Central memory CD8-positive, alpha-beta T cell (primary cell): ENCODE measurements around the gene AKIP1.
"Not testable (repeated sequence)": the region's sequence is repeated elsewhere in the genome, so short reads cannot be mapped to it uniquely, and the experiment has no call there.

Experiments used
- ATAC-seq: fragments of 150-1000 bp; cut with Tn5 transposase; replicated peaks from 2 replicates; pipeline ENCODE4 v1.10.0; 2022; ENCODE audit warnings: mild to moderate bottlenecking, moderate FRiP score, moderate number of reproducible peaks; ENCODE audit not compliant: poor library complexity, severe bottlenecking; ENCODE audit errors: extremely low read depth
- DNase-seq, 2 donors: peaks; one replicate each; pipeline ENCODE4 v3.0.0; 2021; ENCODE audit warnings: low spot score in 2 of 2
- H3K27ac Mint-ChIP-seq: one replicate; pipeline ENCODE4 v1.8.0; 2022; ENCODE audit warnings: low read depth, mild to moderate bottlenecking, moderate library complexity, mixed read lengths
- H3K27me3 Mint-ChIP-seq: one replicate; pipeline ENCODE4 v1.8.0; 2022; ENCODE audit warnings: mixed read lengths
- H3K36me3 Mint-ChIP-seq: one replicate; pipeline ENCODE4 v1.8.0; 2022; ENCODE audit warnings: mild to moderate bottlenecking, moderate library complexity, mixed read lengths; ENCODE audit not compliant: insufficient read depth
- H3K4me1 Mint-ChIP-seq: one replicate; pipeline ENCODE4 v1.8.0; 2022; ENCODE audit warnings: mixed read lengths
- H3K4me3 Mint-ChIP-seq: one replicate; pipeline ENCODE4 v1.8.0; 2022; ENCODE audit warnings: mild to moderate bottlenecking, moderate library complexity, mixed read lengths
- H3K9me3 Mint-ChIP-seq: one replicate; pipeline ENCODE4 v1.8.0; 2022; ENCODE audit warnings: mixed read lengths

Gene AKIP1, protein sequence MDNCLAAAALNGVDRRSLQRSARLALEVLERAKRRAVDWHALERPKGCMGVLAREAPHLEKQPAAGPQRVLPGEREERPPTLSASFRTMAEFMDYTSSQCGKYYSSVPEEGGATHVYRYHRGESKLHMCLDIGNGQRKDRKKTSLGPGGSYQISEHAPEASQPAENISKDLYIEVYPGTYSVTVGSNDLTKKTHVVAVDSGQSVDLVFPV

DNA sequence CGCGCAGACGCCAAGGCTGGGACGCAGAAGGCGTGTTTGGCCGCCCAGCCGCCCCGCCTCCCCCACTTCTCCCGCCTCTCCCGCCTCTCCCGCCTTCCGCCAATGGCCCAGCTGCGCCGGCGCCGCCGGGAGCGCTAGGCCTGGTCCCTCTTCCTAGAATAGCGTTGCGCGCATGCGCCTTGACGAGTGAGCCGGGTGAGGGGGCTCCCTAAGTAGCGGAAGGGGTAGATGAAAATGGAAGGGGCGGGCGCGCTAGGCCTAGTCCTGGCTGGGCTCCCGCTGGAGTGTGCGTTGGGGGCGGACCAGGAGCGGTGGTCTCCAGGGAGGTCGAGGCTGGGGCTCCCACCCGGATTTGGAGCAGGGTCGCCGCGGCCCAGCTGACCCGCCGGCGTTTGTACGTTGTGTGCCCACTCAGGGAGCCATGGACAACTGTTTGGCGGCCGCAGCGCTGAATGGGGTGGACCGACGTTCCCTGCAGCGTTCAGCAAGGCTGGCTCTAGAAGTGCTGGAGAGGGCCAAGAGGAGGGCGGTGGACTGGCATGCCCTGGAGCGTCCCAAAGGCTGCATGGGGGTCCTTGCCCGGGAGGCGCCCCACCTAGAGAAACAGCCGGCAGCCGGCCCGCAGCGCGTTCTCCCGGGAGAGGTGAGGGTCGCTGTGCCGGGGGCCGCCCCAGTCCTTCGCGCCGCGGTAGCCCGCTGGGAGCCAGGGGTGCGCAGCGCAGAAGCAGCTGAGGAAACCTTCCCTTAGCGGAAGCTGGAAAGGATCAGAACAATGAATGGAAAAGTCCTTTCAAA is at the start of gene AKIP1:
Gene AKIP1, plus strand, starts transcription at position 161 of the 795 bp plus-strand sequence. Its CDS starts 261 bp downstream, at position 422.
- Mint-ChIP-seq H3K4me3 (peak within 1 kb of the TSS; percentile 95), H3K9me3 (no peaks in the 10 kb centered on the region), H3K27me3 (no peaks in the 10 kb centered on the region), H3K4me1 (peaks cover 36% of the 10 kb centered on the region), H3K27ac (peak within 1 kb of the TSS; percentile 95), H3K36me3 (peaks cover 16% of the 10 kb centered on the region)
- ATAC-seq (peak; percentile 64), DNase-seq (peak; percentile 48 to 54)

DNA sequence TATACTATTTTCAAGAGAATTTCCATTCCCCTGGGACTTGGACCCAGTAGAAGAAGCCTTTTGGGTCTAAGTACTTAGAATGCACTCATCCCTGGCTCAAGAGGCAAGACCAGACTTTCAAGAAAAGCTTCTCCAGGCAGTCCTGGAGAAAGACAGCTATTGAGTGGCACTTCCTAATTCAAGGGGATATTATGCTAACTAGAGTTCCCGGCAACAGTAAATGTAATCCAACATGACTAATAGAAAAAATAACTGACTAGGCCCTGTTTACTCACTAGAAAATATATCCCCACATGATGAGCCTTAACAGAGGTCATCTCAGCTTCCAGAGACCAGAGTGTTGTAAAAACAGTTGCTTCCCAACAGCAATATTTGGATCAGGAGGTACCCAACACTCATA is 47.2 kb upstream of the AKIP1 start:
- DNase-seq (no peak), ATAC-seq (no peak)
- H3K27ac Mint-ChIP-seq, result no peak overlapping the region
- H3K4me1 Mint-ChIP-seq, result no peaks in the 10 kb centered on the region
- H3K4me3 Mint-ChIP-seq, result no peak overlapping the region
- peaks cover 84% of the 10 kb centered on the region for H3K27me3 Mint-ChIP-seq
- H3K9me3 Mint-ChIP-seq, result no peaks in the 10 kb centered on the region
- no peaks in the 10 kb centered on the region for H3K36me3 Mint-ChIP-seq

DNA sequence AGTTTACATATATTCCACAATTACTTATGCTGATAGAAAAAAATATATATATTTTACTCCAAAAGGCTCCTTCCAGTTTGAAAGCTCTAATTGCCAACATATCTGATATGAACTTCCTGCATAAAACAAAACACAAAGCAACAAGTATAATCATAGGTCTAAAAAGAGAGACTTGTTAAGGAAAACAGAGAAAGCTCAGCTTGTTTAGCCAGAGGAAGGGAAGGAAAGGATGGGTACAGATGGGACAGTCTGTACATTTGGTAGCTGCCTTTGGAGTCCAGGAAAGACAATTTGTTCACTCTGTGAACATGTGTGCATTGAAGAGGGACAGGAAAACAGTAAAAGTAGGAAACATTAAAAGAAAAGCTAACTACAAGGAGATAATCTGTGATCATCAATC is 45.7 kb upstream of the AKIP1 start:
- no peaks in the 10 kb centered on the region for H3K36me3 Mint-ChIP-seq
- DNase-seq (no peak), ATAC-seq (no peak)
- H3K27me3 Mint-ChIP-seq, result peaks cover 84% of the 10 kb centered on the region
- H3K4me1 Mint-ChIP-seq, result no peaks in the 10 kb centered on the region
- H3K27ac Mint-ChIP-seq, result no peak overlapping the region
- H3K4me3 Mint-ChIP-seq, result no peak overlapping the region
- H3K9me3 Mint-ChIP-seq, result no peaks in the 10 kb centered on the region

DNA sequence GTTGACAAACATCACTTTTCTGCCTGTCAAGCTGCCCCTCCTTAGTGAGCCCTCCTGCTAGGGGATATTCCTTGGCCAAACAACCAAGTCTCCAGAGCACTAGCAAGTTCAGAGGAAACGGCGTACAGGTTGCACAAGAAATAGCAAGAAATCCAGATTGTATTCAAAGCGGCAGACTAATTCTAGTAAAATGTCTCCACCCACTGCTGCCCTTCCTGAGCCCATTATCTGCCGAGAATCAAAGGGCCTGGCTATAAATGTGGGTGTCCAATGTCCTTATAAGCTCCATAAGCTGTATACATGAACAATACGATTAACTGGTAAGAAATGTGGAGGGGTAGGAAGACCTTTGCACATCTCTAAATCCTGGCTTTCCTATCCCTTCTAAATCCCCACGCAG is 44.0 kb upstream of the AKIP1 start:
- Mint-ChIP-seq H3K27ac (no peak overlapping the region), H3K4me3 (no peak overlapping the region), H3K9me3 (no peaks in the 10 kb centered on the region), H3K27me3 (peaks cover 77% of the 10 kb centered on the region), H3K4me1 (no peaks in the 10 kb centered on the region), H3K36me3 (no peaks in the 10 kb centered on the region)
- ATAC-seq, result no peak
- no peak for DNase-seq

DNA sequence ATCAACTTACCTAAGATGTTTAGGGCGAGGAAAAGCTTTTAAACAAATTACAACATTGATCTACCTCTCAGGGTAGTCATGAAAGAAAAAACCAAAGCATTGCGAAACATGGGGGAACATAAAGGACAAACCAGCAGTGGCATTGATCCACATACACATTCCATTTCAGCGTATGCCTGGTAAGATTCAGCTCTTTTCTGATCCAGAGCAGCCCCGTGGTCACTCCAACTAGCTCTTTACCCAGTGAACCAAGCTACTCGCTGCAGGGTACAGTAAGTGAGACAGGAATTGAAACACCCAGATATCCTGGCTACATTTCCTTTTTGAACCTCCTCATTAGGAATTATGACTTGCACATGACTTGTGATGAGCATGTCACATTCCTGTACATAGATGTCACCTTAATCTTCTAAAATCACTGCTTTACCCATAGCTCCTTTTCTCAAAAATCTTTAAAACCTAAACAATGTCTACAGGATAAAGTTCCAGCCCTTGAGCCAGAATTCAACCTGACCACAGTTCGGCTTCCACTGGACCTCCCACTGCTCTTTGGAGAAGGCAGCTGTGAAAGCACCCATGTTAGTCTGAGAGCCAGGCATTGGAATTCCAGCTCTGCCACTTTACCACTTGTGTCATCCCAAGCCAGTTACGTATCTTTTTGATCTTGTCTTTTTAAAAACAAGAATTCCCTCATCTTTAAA is 42.9 kb upstream of the AKIP1 start:
- ATAC-seq (no peak), DNase-seq (no peak)
- H3K36me3 Mint-ChIP-seq, result no peaks in the 10 kb centered on the region
- no peaks in the 10 kb centered on the region for H3K4me1 Mint-ChIP-seq
- H3K27me3 Mint-ChIP-seq, result peaks cover 79% of the 10 kb centered on the region
- no peaks in the 10 kb centered on the region for H3K9me3 Mint-ChIP-seq
- H3K4me3 Mint-ChIP-seq, result no peak overlapping the region
- H3K27ac Mint-ChIP-seq, result no peak overlapping the region

DNA sequence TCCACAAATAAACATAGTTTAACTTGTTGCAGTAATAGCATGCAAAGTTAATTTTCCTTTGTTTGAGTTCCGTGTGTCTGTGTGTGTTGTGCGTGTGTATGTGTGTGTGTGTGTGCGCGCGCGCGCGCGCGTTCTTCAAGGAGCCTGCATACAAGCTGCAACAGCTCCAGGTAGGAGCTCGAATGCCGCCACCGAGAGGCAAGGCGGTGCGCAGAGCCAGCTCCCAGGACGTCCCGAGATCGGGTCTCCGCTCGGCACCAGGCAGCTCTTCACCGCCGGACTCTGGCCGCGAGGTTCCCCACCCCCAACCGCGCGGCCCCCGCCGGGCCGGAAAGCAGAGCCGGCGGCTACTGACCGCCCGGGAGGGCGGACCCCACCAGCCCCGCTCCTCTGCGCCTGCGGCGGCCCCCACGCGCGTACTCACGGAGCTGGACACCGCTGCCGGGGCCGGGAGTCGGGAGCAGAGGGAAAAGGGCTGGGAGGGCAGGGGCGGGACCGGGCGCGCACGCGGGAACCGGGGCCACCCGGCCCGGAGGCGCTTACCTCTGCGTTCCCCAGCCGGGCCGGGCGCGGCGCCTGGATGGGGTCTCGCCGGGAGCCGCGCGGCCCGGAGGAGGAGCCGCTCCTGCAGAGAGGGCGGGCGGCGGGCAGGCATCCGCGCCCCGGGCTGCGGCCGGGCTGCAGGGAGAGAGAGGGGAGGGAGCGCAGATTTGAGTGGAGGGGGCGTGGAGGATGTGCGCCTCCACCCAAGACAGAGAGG is 40.4 kb upstream of the AKIP1 start:
- Mint-ChIP-seq H3K27me3 (peaks cover 68% of the 10 kb centered on the region), H3K4me3 (peak overlapping the region; percentile 42), H3K36me3 (no peaks in the 10 kb centered on the region), H3K9me3 (no peaks in the 10 kb centered on the region), H3K4me1 (no peaks in the 10 kb centered on the region), H3K27ac (no peak overlapping the region)
- ATAC-seq, result no peak
- DNase-seq, result no peak

DNA sequence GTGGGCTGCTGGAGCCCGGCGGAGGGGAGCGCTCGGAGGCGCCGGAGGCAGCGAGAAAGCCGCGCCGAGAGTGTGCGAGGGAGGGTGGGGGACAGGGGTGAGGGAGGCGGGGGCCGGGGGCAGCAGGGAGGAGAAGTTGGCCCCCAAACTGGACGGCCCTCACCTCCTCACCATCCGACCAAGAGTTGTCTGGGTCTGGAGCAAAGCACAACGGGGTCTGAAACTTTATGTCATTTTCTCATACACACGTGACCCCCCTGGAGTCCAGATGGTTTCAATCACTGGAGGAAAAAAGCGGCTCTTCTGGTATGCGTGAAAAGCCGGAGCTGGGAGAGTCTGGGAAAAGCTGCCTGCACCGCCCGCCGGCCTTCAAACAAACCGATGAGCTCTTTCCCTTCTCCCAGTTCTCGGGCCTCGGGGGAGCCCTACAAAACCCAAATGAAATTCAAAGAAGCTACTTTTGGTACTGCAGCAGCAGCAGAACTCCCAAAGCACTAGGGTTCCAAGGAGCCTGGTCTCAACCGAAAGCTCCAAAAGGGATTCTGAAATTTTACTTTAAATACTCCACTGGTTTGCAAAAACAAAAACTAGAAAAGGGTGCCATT is 39.7 kb upstream of the AKIP1 start:
- Mint-ChIP-seq H3K36me3 (no peaks in the 10 kb centered on the region), H3K9me3 (no peaks in the 10 kb centered on the region), H3K4me3 (no peak overlapping the region), H3K27me3 (peaks cover 61% of the 10 kb centered on the region), H3K4me1 (no peaks in the 10 kb centered on the region), H3K27ac (no peak overlapping the region)
- ATAC-seq (no peak), DNase-seq (no peak)

DNA sequence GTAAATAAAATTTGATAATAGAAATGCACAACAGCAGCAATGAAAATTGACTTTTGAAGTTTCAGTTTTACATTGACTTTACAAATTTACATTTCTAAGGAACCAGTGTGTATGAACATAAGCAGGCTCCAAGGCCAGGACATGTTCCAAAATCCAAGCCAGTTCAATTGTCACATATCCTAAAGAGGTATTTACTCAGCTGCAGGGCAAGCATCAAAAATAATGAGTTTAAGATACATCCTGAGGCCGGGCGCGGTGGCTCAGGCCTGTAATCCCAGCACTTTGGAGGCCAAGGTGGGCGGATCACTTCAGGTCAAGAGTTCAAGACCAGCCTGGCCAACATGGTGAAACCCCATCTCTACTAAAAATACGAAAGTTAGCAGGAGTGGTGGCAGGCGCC is 39.0 kb upstream of the AKIP1 start:
- H3K4me3 Mint-ChIP-seq, result no peak overlapping the region
- ATAC-seq, result no peak
- no peaks in the 10 kb centered on the region for H3K4me1 Mint-ChIP-seq
- H3K27me3 Mint-ChIP-seq, result peaks cover 54% of the 10 kb centered on the region
- no peaks in the 10 kb centered on the region for H3K9me3 Mint-ChIP-seq
- DNase-seq, result no peak
- no peaks in the 10 kb centered on the region for H3K36me3 Mint-ChIP-seq
- H3K27ac Mint-ChIP-seq, result no peak overlapping the region

DNA sequence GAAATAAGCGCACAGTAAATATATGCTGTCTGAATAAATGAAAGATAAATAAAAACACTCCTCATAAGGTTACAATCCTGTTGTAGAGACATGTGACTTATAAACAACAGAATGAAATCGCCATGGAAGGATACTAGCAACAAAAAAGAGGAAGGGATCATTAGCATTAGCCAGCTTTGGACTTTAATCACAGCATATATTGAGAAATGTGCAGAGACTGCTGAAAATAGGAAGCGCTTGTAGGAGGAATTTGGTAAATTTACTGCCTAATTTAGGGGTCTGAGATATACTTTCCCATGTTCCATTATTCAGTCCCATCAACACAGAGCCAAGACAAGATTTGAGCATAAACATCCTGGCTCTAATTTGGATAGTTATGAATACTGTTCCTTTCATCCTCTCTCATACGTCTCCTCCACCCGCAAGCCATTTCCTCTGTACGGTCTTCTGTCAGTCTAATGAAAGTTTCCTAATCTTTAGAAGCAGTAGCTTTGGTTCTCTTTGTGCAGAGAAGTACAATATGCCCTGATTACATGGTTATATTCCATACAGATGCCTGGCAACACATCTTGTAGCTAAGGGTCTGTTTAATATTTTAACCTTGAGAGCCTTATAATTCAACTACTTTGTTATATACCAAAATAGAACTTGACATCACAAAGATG is 37.1 kb upstream of the AKIP1 start:
- H3K36me3 Mint-ChIP-seq, result no peaks in the 10 kb centered on the region
- H3K4me1 Mint-ChIP-seq, result no peaks in the 10 kb centered on the region
- H3K27ac Mint-ChIP-seq, result no peak overlapping the region
- DNase-seq (no peak), ATAC-seq (no peak)
- no peak overlapping the region for H3K4me3 Mint-ChIP-seq
- H3K9me3 Mint-ChIP-seq, result no peaks in the 10 kb centered on the region
- peaks cover 57% of the 10 kb centered on the region for H3K27me3 Mint-ChIP-seq

DNA sequence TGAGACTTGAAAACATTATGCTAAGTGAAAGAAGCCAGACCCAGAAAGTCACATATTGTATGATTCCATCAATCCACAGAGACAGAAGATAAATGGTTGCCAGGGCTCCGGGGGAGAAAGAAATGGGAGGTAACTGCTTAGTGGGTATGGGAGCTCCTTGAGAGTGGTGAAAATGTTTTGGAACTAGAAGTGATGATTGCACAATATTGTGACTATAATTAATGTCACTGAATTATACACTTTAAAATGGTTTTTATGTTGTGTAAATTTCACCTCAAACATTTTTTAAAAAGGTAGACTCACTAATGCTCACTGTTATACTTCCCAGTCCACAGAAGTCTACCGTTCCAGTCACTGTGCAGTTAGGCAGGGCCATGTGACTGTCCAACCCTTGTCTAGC is 32.2 kb upstream of the AKIP1 start:
- Mint-ChIP-seq H3K27ac (no peak overlapping the region), H3K4me3 (no peak overlapping the region), H3K9me3 (no peaks in the 10 kb centered on the region), H3K27me3 (peaks cover 48% of the 10 kb centered on the region), H3K36me3 (no peaks in the 10 kb centered on the region), H3K4me1 (no peaks in the 10 kb centered on the region)
- DNase-seq (no peak), ATAC-seq (no peak)

DNA sequence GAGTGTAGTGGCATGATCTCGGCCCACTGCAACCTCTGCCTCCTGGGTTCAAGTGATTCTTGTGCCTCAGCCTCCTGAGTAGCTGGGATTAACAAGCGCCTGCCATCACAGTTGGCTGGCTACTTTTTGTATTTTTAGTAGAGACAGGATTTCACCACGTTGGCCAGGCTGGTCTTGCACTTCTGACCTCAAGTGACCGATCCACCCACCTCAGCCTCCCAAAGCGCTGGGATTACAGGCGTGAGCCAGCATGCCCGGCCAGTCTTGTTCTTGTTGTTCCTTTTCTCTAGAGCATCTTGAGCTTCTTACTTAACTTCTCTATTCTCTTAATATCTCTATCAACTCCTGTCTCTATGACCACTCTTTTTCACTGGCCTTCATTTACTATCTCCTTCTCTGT is 29.4 kb upstream of the AKIP1 start:
- not testable (repeated sequence) for H3K27ac Mint-ChIP-seq, H3K4me3 Mint-ChIP-seq, H3K4me1 Mint-ChIP-seq, H3K36me3 Mint-ChIP-seq, H3K9me3 Mint-ChIP-seq, DNase-seq, ATAC-seq
- peaks cover 53% of the 10 kb centered on the region for H3K27me3 Mint-ChIP-seq

DNA sequence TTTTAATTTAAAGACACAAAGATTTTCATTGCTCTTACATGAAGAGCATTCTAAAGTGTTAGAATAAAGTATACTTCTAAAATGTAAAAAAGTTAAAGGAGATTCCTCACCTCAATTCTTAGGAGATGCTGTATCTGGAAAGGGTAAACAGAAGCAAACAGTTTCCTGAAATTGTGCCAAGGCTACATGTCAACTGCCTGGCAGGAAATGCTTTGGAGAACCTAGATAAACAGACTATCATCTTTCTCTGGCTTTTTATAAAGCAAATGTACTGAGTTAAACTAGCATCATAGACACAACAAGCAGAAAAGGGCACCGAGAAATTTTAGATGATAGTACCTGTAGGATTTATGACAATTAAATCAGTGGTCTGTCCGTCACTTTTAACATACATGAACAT is 24.7 kb upstream of the AKIP1 start:
- ATAC-seq, result no peak

More for the DNA sequence above, 24.7 kb upstream of the AKIP1 start:
- Mint-ChIP-seq H3K9me3 (no peaks in the 10 kb centered on the region), H3K27ac (no peak overlapping the region), H3K27me3 (peaks cover 66% of the 10 kb centered on the region), H3K36me3 (no peaks in the 10 kb centered on the region), H3K4me1 (no peaks in the 10 kb centered on the region), H3K4me3 (no peak overlapping the region)
- no peak for DNase-seq
